Measurements from ENCODE around the gene CFAP97D2.
"Not testable (repeated sequence)": the region's sequence is repeated elsewhere in the genome, so short reads cannot be mapped to it uniquely, and the experiment has no call there.

Gene CFAP97D2

GRCh38 chr13:114155320-114155719 lies 23.7 kb upstream of the CFAP97D2 start:
- no peak overlapping the region for H3K4me3 ChIP-seq (replicated peaks; ENCODE audit: low read depth, low read length)
- no peak for DNase-seq (ENCODE audit: low read depth)
- TF ChIP-seq, protein P1, sequence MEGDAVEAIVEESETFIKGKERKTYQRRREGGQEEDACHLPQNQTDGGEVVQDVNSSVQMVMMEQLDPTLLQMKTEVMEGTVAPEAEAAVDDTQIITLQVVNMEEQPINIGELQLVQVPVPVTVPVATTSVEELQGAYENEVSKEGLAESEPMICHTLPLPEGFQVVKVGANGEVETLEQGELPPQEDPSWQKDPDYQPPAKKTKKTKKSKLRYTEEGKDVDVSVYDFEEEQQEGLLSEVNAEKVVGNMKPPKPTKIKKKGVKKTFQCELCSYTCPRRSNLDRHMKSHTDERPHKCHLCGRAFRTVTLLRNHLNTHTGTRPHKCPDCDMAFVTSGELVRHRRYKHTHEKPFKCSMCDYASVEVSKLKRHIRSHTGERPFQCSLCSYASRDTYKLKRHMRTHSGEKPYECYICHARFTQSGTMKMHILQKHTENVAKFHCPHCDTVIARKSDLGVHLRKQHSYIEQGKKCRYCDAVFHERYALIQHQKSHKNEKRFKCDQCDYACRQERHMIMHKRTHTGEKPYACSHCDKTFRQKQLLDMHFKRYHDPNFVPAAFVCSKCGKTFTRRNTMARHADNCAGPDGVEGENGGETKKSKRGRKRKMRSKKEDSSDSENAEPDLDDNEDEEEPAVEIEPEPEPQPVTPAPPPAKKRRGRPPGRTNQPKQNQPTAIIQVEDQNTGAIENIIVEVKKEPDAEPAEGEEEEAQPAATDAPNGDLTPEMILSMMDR (IDR thresholded peaks at IDR 0.05; ENCODE audit: low read length, missing control alignments), result no peak

GRCh38 chr13:114155926-114156883 lies 22.9 kb upstream of the CFAP97D2 start:
- TF ChIP-seq, protein P1 (IDR thresholded peaks at IDR 0.05; ENCODE audit: low read length, missing control alignments), result no peak
- DNase-seq (ENCODE audit: low read depth), result no peak
- no peak overlapping the region for H3K4me3 ChIP-seq (replicated peaks; ENCODE audit: low read depth, low read length)

DNA sequence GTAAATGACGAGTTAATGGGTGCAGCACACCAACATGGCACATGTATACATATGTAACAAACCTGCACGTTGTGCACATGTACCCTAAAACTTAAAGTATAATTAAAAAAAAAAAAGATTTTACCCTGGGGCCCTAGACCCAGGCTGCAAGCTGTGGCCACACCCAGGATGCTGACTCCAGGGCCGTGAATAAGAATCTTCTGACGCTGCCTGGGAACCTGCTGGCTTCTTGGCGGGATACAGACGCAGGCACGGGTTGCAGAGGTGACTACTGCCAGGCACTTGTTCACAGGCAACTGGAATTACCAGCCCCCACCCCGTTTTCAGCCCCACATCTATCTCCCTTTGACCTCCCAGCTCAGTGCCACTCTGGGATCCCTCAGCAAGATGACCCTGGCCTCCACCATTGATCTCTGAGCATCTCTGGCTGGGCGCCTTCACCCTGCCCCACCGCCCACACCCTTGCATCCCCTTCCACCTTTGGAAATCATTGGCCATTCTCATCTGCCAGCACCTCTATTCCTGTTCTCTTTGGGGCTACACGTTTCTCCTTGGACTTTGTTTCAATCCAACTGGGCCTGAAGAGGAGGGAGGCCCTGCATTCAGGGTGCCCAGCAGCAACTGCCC lies 21.1 kb upstream of the CFAP97D2 start:
- no peak for DNase-seq (ENCODE audit: low read depth)

DNA sequence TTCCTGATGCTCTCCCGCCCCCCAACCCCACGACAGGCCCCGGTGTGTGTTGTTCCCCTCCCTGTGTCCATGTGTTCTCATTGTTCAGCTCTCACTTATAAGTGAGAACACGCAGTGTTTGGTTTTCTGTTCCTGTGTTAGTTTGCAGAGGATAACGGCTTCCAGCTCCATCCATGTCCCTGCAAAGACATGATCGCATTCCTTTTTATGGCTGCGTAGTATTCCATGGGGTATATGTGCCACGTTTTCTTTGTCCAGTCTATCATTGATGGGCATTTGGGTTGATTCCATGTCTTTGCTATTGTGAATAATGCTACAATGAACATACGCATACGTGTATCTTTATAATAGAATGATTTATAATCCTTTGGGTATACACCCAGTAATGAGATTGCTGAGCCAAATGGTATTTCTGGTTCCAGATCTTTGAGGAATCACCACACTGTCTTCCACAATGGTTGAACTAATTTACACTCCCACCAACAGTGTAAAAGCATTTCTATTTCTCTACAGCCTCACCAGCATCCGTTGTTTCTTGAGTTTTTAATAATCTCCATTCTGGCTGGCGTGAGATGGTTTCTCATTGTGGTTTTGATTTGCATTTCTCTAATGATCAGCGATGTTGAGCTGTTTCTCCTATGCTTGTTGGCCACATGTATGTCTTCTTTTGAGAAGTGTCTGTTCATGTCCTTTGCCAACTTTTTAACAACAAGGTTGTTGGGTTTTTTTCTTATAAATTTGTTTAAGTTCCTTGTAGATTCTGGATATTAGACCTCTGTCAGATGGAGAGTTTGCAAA lies 20.0 kb upstream of the CFAP97D2 start:
- not testable (repeated sequence) for H3K4me3 ChIP-seq (replicated peaks; ENCODE audit: low read depth, low read length); DNase-seq (ENCODE audit: low read depth)

More for the DNA sequence above, 21.1 kb upstream of the CFAP97D2 start:
- H3K4me3 ChIP-seq (replicated peaks; ENCODE audit: low read depth, low read length), result no peak overlapping the region
- TF ChIP-seq, protein P1 (IDR thresholded peaks at IDR 0.05; ENCODE audit: low read length, missing control alignments), result no peak

GRCh38 chr13:114161028-114161556 lies 18.0 kb upstream of the CFAP97D2 start:
- DNase-seq (ENCODE audit: low read depth), result no peak
- TF ChIP-seq, protein P1 (IDR thresholded peaks at IDR 0.05; ENCODE audit: low read length, missing control alignments), result no peak
- H3K4me3 ChIP-seq (replicated peaks; ENCODE audit: low read depth, low read length), result no peak overlapping the region

DNA sequence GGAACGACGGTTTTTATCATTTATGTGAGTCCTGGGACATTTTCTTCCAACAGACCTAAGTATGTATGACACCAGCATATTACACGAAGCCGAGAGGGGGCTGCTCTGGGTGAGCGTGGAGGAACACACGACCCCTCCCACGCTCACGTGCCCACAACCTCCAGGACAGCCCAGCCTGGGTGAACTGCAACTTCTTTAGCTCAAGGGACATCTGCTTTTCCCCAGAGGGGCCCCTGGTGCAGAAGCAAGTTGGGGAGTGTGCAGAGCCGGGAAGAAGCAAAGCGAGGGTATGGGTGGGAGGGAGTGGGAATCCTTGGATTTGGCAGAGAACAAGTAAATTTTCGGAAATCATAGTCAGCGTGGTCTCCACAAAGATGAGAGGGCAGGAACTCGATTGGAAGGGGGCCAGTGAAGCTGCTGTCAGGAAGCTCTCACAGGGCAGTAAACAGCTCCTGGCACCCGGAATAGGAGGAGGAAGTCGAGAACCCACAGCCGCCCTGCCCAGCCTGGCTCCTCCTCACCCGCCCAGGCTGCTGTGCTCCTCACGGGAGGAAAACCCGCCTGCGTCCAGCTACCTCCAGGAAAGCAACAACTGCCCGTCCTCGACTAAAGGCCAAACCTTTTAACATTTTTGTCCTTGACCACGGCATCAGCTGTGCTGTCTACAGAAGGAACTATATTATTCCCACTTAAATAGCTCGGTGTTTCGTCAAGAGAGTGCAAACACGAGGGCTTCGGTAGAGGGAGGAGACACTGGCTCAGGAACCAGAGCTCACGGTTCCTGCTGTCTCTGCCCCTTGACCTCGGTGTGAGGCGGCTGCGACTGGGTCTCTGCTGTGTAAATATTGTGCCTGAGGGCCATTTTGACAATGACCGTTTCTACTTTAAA lies 17.2 kb upstream of the CFAP97D2 start:
- no peak overlapping the region for H3K4me3 ChIP-seq (replicated peaks; ENCODE audit: low read depth, low read length)
- TF ChIP-seq, protein P1 (IDR thresholded peaks at IDR 0.05; ENCODE audit: low read length, missing control alignments), result no peak
- DNase-seq (ENCODE audit: low read depth), result peak; percentile 80
